ENCODE data around the gene AGMAT.

Gene AGMAT

GRCh38 chr1:15525050-15526020 is 59.5 kb downstream of the AGMAT start:
- Histone ChIP-seq H3K4me2 (ENCODE audit: low read length, poor library complexity, severe bottlenecking) (peak overlapping the region; percentile 98), H2AK5ac (ENCODE audit: low read length, severe bottlenecking) (no peak overlapping the region), H2BK15ac (ENCODE audit: low read depth, poor library complexity, severe bottlenecking) (no peak overlapping the region), H2AFZ (ENCODE audit: low read depth, low read length) (peak overlapping the region; percentile 94), H3K4me3 (ENCODE audit: insufficient read depth in 1 of 2, low read depth in 1 of 2, low read length in 2 of 2) (peak overlapping the region; percentile 60 to 98), H3K27ac (ENCODE audit: low read length, poor library complexity, severe bottlenecking) (peak overlapping the region; percentile 71), H3K9me3 (ENCODE audit: control insufficient read depth, low read length) (no peaks in the 10 kb centered on the region), H3K9ac (ENCODE audit: low read length) (peak overlapping the region; percentile 97), H3K18ac (ENCODE audit: low read depth in 1 of 2, low read length in 2 of 2) (peak overlapping the region in 1 of 2 experiments; percentile 67), H3K4me1 (ENCODE audit: control insufficient read depth, insufficient read depth, low read depth, low read length) (peaks cover 6% of the 10 kb centered on the region), H4K91ac (ENCODE audit: low read length) (no peak overlapping the region), H4K8ac (ENCODE audit: low read length) (no peak overlapping the region), H3K79me1 (replicated peaks; ENCODE audit: low read length, poor library complexity, severe bottlenecking) (peaks cover 13% of the 10 kb centered on the region), H2BK12ac (ENCODE audit: low read length in 2 of 2) (no peak overlapping the region), H3K27me3 (ENCODE audit: control insufficient read depth in 1 of 2, insufficient read depth in 1 of 2, low read length in 2 of 2) (no peaks in the 10 kb centered on the region), H3K4ac (ENCODE audit: low read depth in 1 of 2, low read length in 2 of 2) (peak overlapping the region in 1 of 2 experiments; percentile 44), H2BK120ac (ENCODE audit: low read depth, low read length) (no peak overlapping the region), H3K36me3 (ENCODE audit: control insufficient read depth in 1 of 2, insufficient read depth in 2 of 2, low read depth in 1 of 2, low read length in 2 of 2) (peaks cover 0 to 9% of the 10 kb centered on the region in 2 experiments), H3K23ac (ENCODE audit: low read length in 2 of 2) (no peak overlapping the region), H2BK5ac (ENCODE audit: low read depth, low read length, poor library complexity, severe bottlenecking) (peak overlapping the region; percentile 53), H3K14ac (ENCODE audit: low read length in 2 of 2) (no peak overlapping the region)
- 3% methylated on average over 34 of the region's 40 CpGs for WGBS
- DNase-seq: no peak

GRCh38 chr1:15524283-15525049 is 60.4 kb downstream of the AGMAT start:
- peak overlapping the region in 1 of 2 experiments; percentile 98 for H3K14ac ChIP-seq (ENCODE audit: low read length in 2 of 2)
- peaks cover 0 to 5% of the 10 kb centered on the region in 2 experiments for H3K36me3 ChIP-seq (ENCODE audit: control insufficient read depth in 1 of 2, insufficient read depth in 2 of 2, low read depth in 1 of 2, low read length in 2 of 2)
- peaks cover 16% of the 10 kb centered on the region for H3K79me1 ChIP-seq (replicated peaks; ENCODE audit: low read length, poor library complexity, severe bottlenecking)
- peak overlapping the region; percentile 85 to 100 for H3K18ac ChIP-seq (ENCODE audit: low read depth in 1 of 2, low read length in 2 of 2)
- peak; percentile 98 for DNase-seq
- H2BK120ac ChIP-seq (ENCODE audit: low read depth, low read length): peak overlapping the region; percentile 86
- H2AFZ ChIP-seq (ENCODE audit: low read depth, low read length): peak overlapping the region; percentile 94
- H2AK5ac ChIP-seq (ENCODE audit: low read length, severe bottlenecking): no peak overlapping the region
- H2BK15ac ChIP-seq (ENCODE audit: low read depth, poor library complexity, severe bottlenecking): peak overlapping the region; percentile 100
- peaks cover 6% of the 10 kb centered on the region for H3K4me1 ChIP-seq (ENCODE audit: control insufficient read depth, insufficient read depth, low read depth, low read length)
- peak overlapping the region; percentile 18 to 100 for H2BK12ac ChIP-seq (ENCODE audit: low read length in 2 of 2)
- peak overlapping the region; percentile 74 to 82 for H3K4me3 ChIP-seq (ENCODE audit: insufficient read depth in 1 of 2, low read depth in 1 of 2, low read length in 2 of 2)
- no peak overlapping the region for H3K4me2 ChIP-seq (ENCODE audit: low read length, poor library complexity, severe bottlenecking)
- H4K91ac ChIP-seq (ENCODE audit: low read length): peak overlapping the region; percentile 95
- peak overlapping the region; percentile 86 for H4K8ac ChIP-seq (ENCODE audit: low read length)
- peak overlapping the region; percentile 92 for H3K9ac ChIP-seq (ENCODE audit: low read length)
- no peak overlapping the region for H3K23ac ChIP-seq (ENCODE audit: low read length in 2 of 2)
- H3K27ac ChIP-seq (ENCODE audit: low read length, poor library complexity, severe bottlenecking): peak overlapping the region; percentile 94
- peak overlapping the region; percentile 90 for H2BK5ac ChIP-seq (ENCODE audit: low read depth, low read length, poor library complexity, severe bottlenecking)
- peak overlapping the region; percentile 46 to 94 for H3K4ac ChIP-seq (ENCODE audit: low read depth in 1 of 2, low read length in 2 of 2)
- no peaks in the 10 kb centered on the region for H3K27me3 ChIP-seq (ENCODE audit: control insufficient read depth in 1 of 2, insufficient read depth in 1 of 2, low read length in 2 of 2)
- H3K9me3 ChIP-seq (ENCODE audit: control insufficient read depth, low read length): no peaks in the 10 kb centered on the region
- under 1% methylated on average over 62 of the region's 88 CpGs for WGBS

GRCh38 chr1:15524021-15524282 is 60.9 kb downstream of the AGMAT start, which contains the start of gene CASP9:
CASP9 (minus strand) TSS chr1:15524215; CDS start chr1:15524200, 15 bp downstream.
- peaks cover 0 to under 1% of the 10 kb centered on the region in 2 experiments for H3K36me3 ChIP-seq (ENCODE audit: control insufficient read depth in 1 of 2, insufficient read depth in 2 of 2, low read depth in 1 of 2, low read length in 2 of 2)
- H2AFZ ChIP-seq (ENCODE audit: low read depth, low read length): peak within 1 kb of the TSS; percentile 94
- H3K4me2 ChIP-seq (ENCODE audit: low read length, poor library complexity, severe bottlenecking): peak within 1 kb of the TSS; percentile 98
- H4K91ac ChIP-seq (ENCODE audit: low read length): peak within 1 kb of the TSS; percentile 95
- peak within 1 kb of the TSS; percentile 94 for H3K27ac ChIP-seq (ENCODE audit: low read length, poor library complexity, severe bottlenecking)
- peak within 1 kb of the TSS; percentile 74 to 98 for H3K4me3 ChIP-seq (ENCODE audit: insufficient read depth in 1 of 2, low read depth in 1 of 2, low read length in 2 of 2)
- peak within 1 kb of the TSS; percentile 100 for H2BK15ac ChIP-seq (ENCODE audit: low read depth, poor library complexity, severe bottlenecking)
- peak within 1 kb of the TSS in 1 of 2 experiments; percentile 98 for H3K14ac ChIP-seq (ENCODE audit: low read length in 2 of 2)
- H4K8ac ChIP-seq (ENCODE audit: low read length): peak within 1 kb of the TSS; percentile 86
- H2BK12ac ChIP-seq (ENCODE audit: low read length in 2 of 2): peak within 1 kb of the TSS; percentile 18 to 100
- H3K9ac ChIP-seq (ENCODE audit: low read length): peak within 1 kb of the TSS; percentile 97
- H2BK120ac ChIP-seq (ENCODE audit: low read depth, low read length): peak within 1 kb of the TSS; percentile 86
- H3K79me1 ChIP-seq (replicated peaks; ENCODE audit: low read length, poor library complexity, severe bottlenecking): peaks cover 14% of the 10 kb centered on the region
- WGBS: 3% methylated on average over 24 of the region's 27 CpGs
- H3K18ac ChIP-seq (ENCODE audit: low read depth in 1 of 2, low read length in 2 of 2): peak within 1 kb of the TSS; percentile 85 to 100
- DNase-seq: no peak
- no peaks in the 10 kb centered on the region for H3K27me3 ChIP-seq (ENCODE audit: control insufficient read depth in 1 of 2, insufficient read depth in 1 of 2, low read length in 2 of 2)
- peak within 1 kb of the TSS; percentile 90 for H2BK5ac ChIP-seq (ENCODE audit: low read depth, low read length, poor library complexity, severe bottlenecking)
- peak within 1 kb of the TSS; percentile 46 to 94 for H3K4ac ChIP-seq (ENCODE audit: low read depth in 1 of 2, low read length in 2 of 2)
- H3K9me3 ChIP-seq (ENCODE audit: control insufficient read depth, low read length): no peaks in the 10 kb centered on the region
- no peak within 1 kb of the TSS for H2AK5ac ChIP-seq (ENCODE audit: low read length, severe bottlenecking)
- no peak within 1 kb of the TSS for H3K23ac ChIP-seq (ENCODE audit: low read length in 2 of 2)
- H3K4me1 ChIP-seq (ENCODE audit: control insufficient read depth, insufficient read depth, low read depth, low read length): peaks cover 6% of the 10 kb centered on the region

All from mesenchymal stem cell (in vitro differentiated cells and primary cell).